IMR-90 (cell line): ENCODE measurements around the gene RNF213.

Experiments used
- BHLHE40 ChIP-seq: fragments of 150-350 bp; IDR thresholded peaks from 2 replicates; pipeline ENCODE4 v1.6.1; 2016; ENCODE audit warnings: mild to moderate bottlenecking, low read depth, low read length
- MAZ ChIP-seq: IDR thresholded peaks from 2 replicates; pipeline ENCODE4 v1.6.1; 2012; ENCODE audit warnings: low read depth, mild to moderate bottlenecking, low read length, improper control_type of control experiment, moderate library complexity, borderline replicate concordance
- POLR2A ChIP-seq: IDR thresholded peaks from 2 replicates; pipeline ENCODE4 v1.6.1; 2012; ENCODE audit warnings: mild to moderate bottlenecking, low read depth, low read length
- RAD21 ChIP-seq: IDR thresholded peaks from 2 replicates; pipeline ENCODE4 v1.6.1; 2012; ENCODE audit warnings: low read length, improper control_type of control experiment
- RFX5 ChIP-seq: IDR thresholded peaks from 2 replicates; pipeline ENCODE4 v1.8.0; 2012; ENCODE audit warnings: low read depth, mild to moderate bottlenecking, low read length, moderate library complexity
- SMC3 ChIP-seq: fragments of 150-350 bp; IDR thresholded peaks from 2 replicates; pipeline ENCODE4 v1.6.1; 2016; ENCODE audit warnings: low read depth, mild to moderate bottlenecking, antibody characterized with exemption, low read length, moderate library complexity
- USF2 ChIP-seq: fragments of 150-350 bp; IDR thresholded peaks from 2 replicates; pipeline ENCODE4 v1.6.1; 2017; ENCODE audit warnings: mild to moderate bottlenecking, antibody characterized with exemption, low read length, low read depth
- TF ChIP-seq, protein P1 (sequence below): conservative IDR thresholded peaks from 2 replicates; pipeline ENCODE4 v1.5.1; 2012; ENCODE audit warnings: mild to moderate bottlenecking, low read depth, low read length, improper control_type of control experiment

DNA sequence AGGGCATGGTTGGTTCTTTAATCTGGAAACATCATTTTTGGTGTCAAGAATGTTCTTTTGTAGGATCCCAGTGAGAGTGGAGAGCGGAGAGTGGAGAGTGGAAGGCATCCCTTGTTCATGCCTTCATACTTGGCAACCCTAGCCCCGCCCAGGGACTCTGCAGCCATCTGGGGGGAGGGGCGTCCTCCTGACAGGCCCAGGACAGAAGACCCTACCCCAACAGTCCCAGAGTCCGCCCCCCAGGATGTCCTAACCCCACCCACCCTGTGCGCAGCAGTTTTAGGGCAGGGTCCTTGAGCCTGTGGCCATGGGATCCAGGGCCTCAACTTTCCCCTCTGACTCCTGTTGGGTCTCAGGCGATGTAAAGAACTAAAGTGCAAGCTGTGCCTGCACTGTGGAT, 36.0 kb upstream of the RNF213 start:
- TF ChIP-seq, protein P1, sequence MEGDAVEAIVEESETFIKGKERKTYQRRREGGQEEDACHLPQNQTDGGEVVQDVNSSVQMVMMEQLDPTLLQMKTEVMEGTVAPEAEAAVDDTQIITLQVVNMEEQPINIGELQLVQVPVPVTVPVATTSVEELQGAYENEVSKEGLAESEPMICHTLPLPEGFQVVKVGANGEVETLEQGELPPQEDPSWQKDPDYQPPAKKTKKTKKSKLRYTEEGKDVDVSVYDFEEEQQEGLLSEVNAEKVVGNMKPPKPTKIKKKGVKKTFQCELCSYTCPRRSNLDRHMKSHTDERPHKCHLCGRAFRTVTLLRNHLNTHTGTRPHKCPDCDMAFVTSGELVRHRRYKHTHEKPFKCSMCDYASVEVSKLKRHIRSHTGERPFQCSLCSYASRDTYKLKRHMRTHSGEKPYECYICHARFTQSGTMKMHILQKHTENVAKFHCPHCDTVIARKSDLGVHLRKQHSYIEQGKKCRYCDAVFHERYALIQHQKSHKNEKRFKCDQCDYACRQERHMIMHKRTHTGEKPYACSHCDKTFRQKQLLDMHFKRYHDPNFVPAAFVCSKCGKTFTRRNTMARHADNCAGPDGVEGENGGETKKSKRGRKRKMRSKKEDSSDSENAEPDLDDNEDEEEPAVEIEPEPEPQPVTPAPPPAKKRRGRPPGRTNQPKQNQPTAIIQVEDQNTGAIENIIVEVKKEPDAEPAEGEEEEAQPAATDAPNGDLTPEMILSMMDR: no peak
- TF ChIP-seq POLR2A (no peak), SMC3 (no peak), USF2 (no peak), MAZ (no peak), RFX5 (no peak), RAD21 (no peak), BHLHE40 (no peak)
